Left lung (tissue), 10 donors: Measurements from ENCODE around the gene ROR2. TPM values are rescaled to one million over a fixed set of nuclear protein-coding genes. Genes with fewer than 3 reads are reported as not detected.

Experiments
- ATAC-seq: fragments of 200-7000 bp; cut with Tn5 transposase; one replicate; pipeline ENCODE4 v1.9.1; 2020; ENCODE audit warnings: moderate library complexity
- DNase-seq, 4 donors: peaks; one replicate each; pipeline ENCODE4 v3.0.0-alpha.2; 2013 to 2020
- H3K27ac ChIP-seq, 2 donors: fragments of 200-600 bp; sonication (generic) in 1 of 2; one replicate each; pipeline versions ENCODE4 v1.5.0 to v1.8.0; 2020 to 2021
- H3K27me3 ChIP-seq, 2 donors: fragments of 200-600 bp; sonication (generic) in 1 of 2; one replicate each; pipeline versions ENCODE4 v1.5.0 to v1.8.0; 2020 to 2021
- H3K36me3 ChIP-seq, 2 donors: fragments of 200-600 bp; sonication (generic) in 1 of 2; one replicate each; pipeline versions ENCODE4 v1.5.0 to v1.8.0; 2020 to 2021
- H3K4me1 ChIP-seq, 2 donors: fragments of 200-600 bp; one replicate each; pipeline ENCODE4 v1.8.0; 2021
- H3K4me3 ChIP-seq, 2 donors: fragments of 200-600 bp; sonication (generic) in 1 of 2; one replicate each; pipeline versions ENCODE4 v1.5.0 to v1.8.0; 2020 to 2021; ENCODE audit warnings: mild to moderate bottlenecking in 1 of 2
- H3K9me3 ChIP-seq, 2 donors: fragments of 200-600 bp; sonication (generic) in 1 of 2; one replicate each; pipeline versions ENCODE4 v1.5.0 to v1.8.0; 2020 to 2021
- CTCF ChIP-seq, 2 donors: fragments of 200-600 bp; sonication (generic) in 1 of 2; IDR thresholded peaks; one replicate each; pipeline versions ENCODE4 v1.5.0 to v1.8.0; 2021; ENCODE audit warnings: antibody characterized with exemption in 2 of 2
- intact Hi-C, 2 donors: fragments of 100-400 bp; cut with DNase I; formaldehyde crosslinking; loops; one replicate each; pipeline versions ENCODE4 v1.11.2 to v1.14.2; 2022
- polyA plus RNA-seq, 6 donors: library from polyadenylated mRNA; unstranded; fragments of 120-200 nt; gene quantifications; one replicate each; pipeline ENCODE4 v1.2.1, GENCODE V29; 2013; ENCODE audit not compliant: insufficient read length in 6 of 6
- total RNA-seq, 2 donors: library from RNA; stranded (reverse); fragmentation: NEBNext Ultra II Directional; extraction: Animal tissue kit (Norgen Biotek cat#: 25700); gene quantifications; one replicate each; pipeline ENCODE4 v1.2.1, GENCODE V29; 2021
- donor health status: DM: no; HTN: yes; CAD: no.
- donor health status: DM: no; HTN: no; CAD: no.

Gene ROR2
- total and polyA plus RNA-seq, 8 donors, result 11.5 to 36.5 (median 29.7) TPM

- H3K4me3 ChIP-seq, result no peak overlapping the region
- no peak for DNase-seq
- H3K4me1 ChIP-seq, result no peaks in the 10 kb centered on the region
- ATAC-seq, result no peak
- peaks cover 0 to 37% of the 10 kb centered on the region in 2 donors for H3K9me3 ChIP-seq
- no peak overlapping the region for H3K27ac ChIP-seq
- H3K27me3 ChIP-seq, result no peaks in the 10 kb centered on the region
- intact Hi-C loops, result no loop called here
- no peaks in the 10 kb centered on the region for H3K36me3 ChIP-seq
- no peak for TF ChIP-seq CTCF (IDR thresholded peaks at IDR 0.05)
These were observed 20.7 kb downstream of the ROR2 start for GRCh38 chr9:91929331-91929730.

- DNase-seq (no peak), ATAC-seq (no peak)
- peaks cover 0 to 37% of the 10 kb centered on the region in 2 donors for H3K9me3 ChIP-seq
- no peaks in the 10 kb centered on the region for H3K36me3 ChIP-seq
- no peak overlapping the region for H3K4me3 ChIP-seq
- intact Hi-C loops, result no loop called here
- H3K4me1 ChIP-seq, result no peaks in the 10 kb centered on the region
- H3K27ac ChIP-seq, result no peak overlapping the region
- H3K27me3 ChIP-seq, result no peaks in the 10 kb centered on the region
- TF ChIP-seq CTCF (IDR thresholded peaks at IDR 0.05), result no peak
These were observed 22.0 kb downstream of the ROR2 start for GRCh38 chr9:91927922-91928510.

GRCh38 chr9:91924090-91924489, 25.9 kb downstream of the ROR2 start:
- DNase-seq (no peak), ATAC-seq (no peak)
- Histone ChIP-seq H3K27ac (no peak overlapping the region), H3K4me3 (no peak overlapping the region), H3K9me3 (peaks cover 0 to 7% of the 10 kb centered on the region in 2 donors), H3K4me1 (no peaks in the 10 kb centered on the region), H3K27me3 (peaks cover 0 to 11% of the 10 kb centered on the region in 2 donors), H3K36me3 (no peaks in the 10 kb centered on the region)
- intact Hi-C loops, result no loop called here
- TF ChIP-seq CTCF (IDR thresholded peaks at IDR 0.05), result no peak

GRCh38 chr9:91923145-91923544, 26.9 kb downstream of the ROR2 start:
- Histone ChIP-seq H3K9me3 (no peaks in the 10 kb centered on the region), H3K4me3 (no peak overlapping the region), H3K27ac (no peak overlapping the region), H3K36me3 (no peaks in the 10 kb centered on the region), H3K4me1 (no peaks in the 10 kb centered on the region), H3K27me3 (peaks cover 0 to 13% of the 10 kb centered on the region in 2 donors)
- intact Hi-C loops, result no loop called here
- DNase-seq (no peak), ATAC-seq (no peak)
- no peak for TF ChIP-seq CTCF (IDR thresholded peaks at IDR 0.05)

DNA sequence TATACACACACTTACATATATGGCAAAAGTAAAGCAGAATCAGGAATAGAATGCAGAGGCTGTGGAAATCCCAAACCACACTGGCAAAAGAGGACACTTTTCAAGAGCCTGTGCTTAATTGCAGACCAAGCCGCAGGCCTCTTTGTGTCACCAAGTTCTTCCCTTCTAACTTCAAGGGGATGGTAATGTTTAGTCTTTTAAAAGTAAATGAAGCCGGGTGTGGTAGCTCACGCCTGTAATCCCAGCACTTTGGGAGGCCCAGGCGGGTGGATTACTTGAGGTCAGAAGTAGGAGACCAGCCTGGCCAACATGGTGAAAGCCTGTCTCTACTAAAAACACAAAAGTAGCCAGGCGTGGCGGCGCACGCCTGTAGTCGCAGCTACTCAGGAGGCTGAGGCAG, 28.7 kb downstream of the ROR2 start:
- Histone ChIP-seq H3K36me3 (no peaks in the 10 kb centered on the region), H3K4me1 (no peaks in the 10 kb centered on the region), H3K27me3 (peaks cover 0 to 17% of the 10 kb centered on the region in 2 donors), H3K4me3 (no peak overlapping the region), H3K27ac (no peak overlapping the region), H3K9me3 (no peaks in the 10 kb centered on the region)
- intact Hi-C loops, result no loop called here
- TF ChIP-seq CTCF (IDR thresholded peaks at IDR 0.05), result no peak
- DNase-seq (no peak), ATAC-seq (no peak)
